Stimulated activated CD8-positive, alpha-beta memory T cell treated with anti-CD3 and anti-CD28 coated beads, Interleukin-12 subunit alpha, Interleukin-12 subunit beta, amount 100 ng/mL, for 24 hours (primary cell): Measurements from ENCODE around the gene B9D1.

Experiments used
- DNase-seq: peaks from one replicate; pipeline ENCODE4 v3.0.0-alpha.2; 2020; ENCODE audit errors: extremely low read depth

B9D1 gene

GRCh38 chr17:19388791-19389785 lies 26.6 kb upstream of the B9D1 start:
- no peak for DNase-seq

GRCh38 chr17:19387921-19388521 lies 25.5 kb upstream of the B9D1 start:
- DNase-seq = no peak

GRCh38 chr17:19386974-19387920 lies 24.7 kb upstream of the B9D1 start, which contains the start of gene MFAP4:
Gene MFAP4 (minus strand): TSS chr17:19387190. CDS start chr17:19387155, 35 bp downstream.
- DNase-seq = no peak

GRCh38 chr17:19386051-19386929 lies 23.8 kb upstream of the B9D1 start:
- DNase-seq = no peak

GRCh38 chr17:19385521-19385983 lies 23.0 kb upstream of the B9D1 start:
- no peak for DNase-seq

GRCh38 chr17:19384723-19385391 lies 22.3 kb upstream of the B9D1 start:
- DNase-seq = no peak

- DNase-seq = no peak
These were observed 21.4 kb upstream of the B9D1 start for GRCh38 chr17:19383681-19384470.

GRCh38 chr17:19382531-19383444 lies 20.3 kb upstream of the B9D1 start:
- DNase-seq = no peak

GRCh38 chr17:19381741-19382444 lies 19.4 kb upstream of the B9D1 start:
- DNase-seq = no peak

- DNase-seq = no peak
These were observed 18.8 kb upstream of the B9D1 start for GRCh38 chr17:19381361-19381740.

- no peak for DNase-seq
These were observed 18.2 kb upstream of the B9D1 start for GRCh38 chr17:19380481-19381301.

- DNase-seq = no peak
These were observed 17.0 kb upstream of the B9D1 start for GRCh38 chr17:19379361-19380065.

- DNase-seq = no peak
These were observed 16.2 kb upstream of the B9D1 start, which contains the start of gene MAPK7 for GRCh38 chr17:19378416-19379360. Gene MAPK7 (plus strand): TSS chr17:19378498. CDS start chr17:19378901, 403 bp downstream.

GRCh38 chr17:19377602-19378415 lies 15.3 kb upstream of the B9D1 start:
- DNase-seq = peak; percentile 87
